PC-9 (cell line): Measurements from ENCODE around the gene LDAF1.

Experiments
- CTCF ChIP-seq: fragments of 200-600 bp; sonication (generic); conservative IDR thresholded peaks from 2 replicates; pipeline ENCODE4 v1.6.1; 2017; ENCODE audit warnings: mixed run types, antibody characterized with exemption, mild to moderate bottlenecking, moderate library complexity
- EZH2 ChIP-seq: fragments of 200-600 bp; sonication (generic); IDR thresholded peaks from 2 replicates; pipeline ENCODE4 v1.8.0; 2017; ENCODE audit warnings: antibody characterized with exemption, low read depth

- TF ChIP-seq CTCF: no peak
- TF ChIP-seq EZH2: no peak
Measured at GRCh38 chr16:21197621-21198020, 39.1 kb downstream of the LDAF1 start.
